ENCODE data around the gene LONRF2.

Gene LONRF2

DNA sequence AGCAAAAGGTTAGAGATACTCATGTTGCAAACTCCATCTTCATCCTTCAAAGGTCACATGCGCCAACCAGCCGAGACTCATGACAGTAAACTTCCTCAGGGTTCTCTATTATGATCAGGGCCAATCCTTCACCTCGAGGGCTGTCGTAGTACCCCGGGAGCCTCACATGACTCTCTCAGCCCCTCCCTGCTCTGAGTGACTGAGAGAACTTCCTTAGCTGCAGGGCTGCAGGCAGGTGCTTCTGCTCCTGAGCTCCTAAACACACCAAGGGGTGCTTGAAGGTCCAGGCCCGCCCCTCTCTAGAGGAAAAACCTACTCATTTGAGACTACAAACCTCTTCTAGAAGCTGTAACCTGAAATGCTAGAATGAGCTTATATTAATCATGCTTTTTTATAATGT, 48.2 kb downstream of the LONRF2 start:
- no peak for DNase-seq

DNA sequence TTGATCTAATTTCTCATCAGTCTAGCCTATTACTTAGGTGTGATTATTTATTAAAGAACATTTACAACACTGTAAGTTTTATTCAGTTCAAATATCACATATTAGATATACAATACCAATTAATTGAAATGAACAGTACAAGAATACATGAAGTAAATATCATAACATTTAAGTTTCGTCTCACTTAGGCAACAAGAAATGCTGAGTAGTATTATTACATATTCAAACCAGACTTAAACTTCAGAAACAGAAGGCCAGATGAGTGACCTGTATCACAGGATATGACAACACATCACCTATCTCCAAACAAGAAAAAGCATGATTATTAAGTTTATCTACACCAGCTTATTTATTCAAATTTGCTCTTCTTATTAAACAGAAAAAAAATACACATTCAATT, 48.9 kb downstream of the LONRF2 start:
- no peak for DNase-seq

DNA sequence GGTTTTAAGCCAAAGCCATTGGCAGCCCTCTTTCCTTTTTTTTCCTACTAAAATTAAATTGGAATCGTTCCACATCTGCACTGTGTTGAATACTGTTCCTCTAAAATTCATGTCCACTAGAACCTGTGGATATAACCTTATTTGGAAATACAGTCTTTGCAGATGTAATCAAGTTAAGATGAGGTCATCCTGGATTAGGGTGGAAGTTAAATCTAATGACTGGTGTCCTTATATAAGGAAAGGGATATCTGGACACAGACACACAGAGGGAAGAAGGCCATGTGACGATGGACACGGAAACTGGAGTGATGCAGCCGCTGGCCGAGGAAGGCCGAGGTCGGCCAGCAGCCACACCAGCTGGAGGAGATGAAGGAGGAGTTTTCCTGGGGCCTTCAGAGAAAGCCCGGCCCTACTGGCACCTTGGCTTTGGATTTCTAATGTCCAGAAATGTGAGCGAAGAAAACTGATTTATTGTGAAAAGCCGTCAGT, 49.4 kb downstream of the LONRF2 start:
- DNase-seq = no peak

DNA sequence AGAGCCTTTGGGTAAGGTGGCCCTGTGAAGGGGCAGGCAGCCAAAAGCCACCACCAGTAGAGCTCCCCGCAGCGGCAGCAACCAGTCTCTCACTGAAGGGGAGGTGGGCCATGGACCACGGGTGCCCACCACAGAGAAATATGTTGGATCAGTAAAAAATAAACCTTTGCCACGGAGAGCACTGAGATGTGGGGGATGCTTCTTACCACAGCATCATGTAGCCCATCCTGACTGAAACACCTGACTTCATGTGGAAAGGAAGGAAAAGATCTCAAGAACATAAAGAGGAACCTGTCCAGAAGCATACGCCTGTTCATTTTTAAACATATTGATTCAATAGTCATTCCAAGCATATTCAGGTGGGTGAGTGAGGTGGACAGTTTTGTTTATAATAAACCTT, 51.1 kb downstream of the LONRF2 start:
- DNase-seq = no peak

DNA sequence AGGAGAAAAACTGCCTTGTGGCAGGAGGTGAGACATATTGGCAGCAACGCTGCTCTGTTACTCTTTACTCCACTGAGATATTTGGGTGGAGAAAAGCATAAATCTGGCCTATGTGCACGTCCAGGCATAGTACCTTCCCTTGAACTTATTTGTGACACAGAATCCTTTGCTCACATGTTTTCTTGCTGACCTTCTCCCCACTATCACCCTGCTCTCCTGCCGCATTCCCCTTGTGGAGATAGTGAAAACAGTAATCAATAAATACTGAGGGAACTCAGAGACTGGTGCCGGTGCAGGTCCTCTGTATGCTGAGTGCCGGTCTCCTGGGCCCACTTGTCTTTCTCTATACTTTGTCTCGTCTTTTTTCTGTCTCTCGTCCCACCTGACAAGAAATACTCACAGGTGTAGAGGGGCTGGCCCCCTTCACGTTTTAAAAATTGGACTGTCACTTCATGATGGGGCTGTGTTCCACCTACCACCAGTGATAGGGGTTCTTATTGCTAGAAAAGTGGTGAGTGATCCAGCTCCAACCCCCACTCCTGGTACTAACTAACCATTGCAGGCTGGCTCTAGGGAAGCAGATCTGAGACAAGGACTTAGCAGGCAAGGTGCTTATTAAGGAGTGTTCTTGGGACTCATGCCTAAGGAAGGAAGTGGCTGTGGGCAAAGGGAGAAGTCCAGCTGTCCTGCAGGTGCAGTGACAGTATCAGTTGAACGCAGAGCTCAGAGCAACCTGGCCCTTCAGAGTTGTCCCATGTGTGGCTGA, 51.7 kb downstream of the LONRF2 start:
- no peak for DNase-seq

DNA sequence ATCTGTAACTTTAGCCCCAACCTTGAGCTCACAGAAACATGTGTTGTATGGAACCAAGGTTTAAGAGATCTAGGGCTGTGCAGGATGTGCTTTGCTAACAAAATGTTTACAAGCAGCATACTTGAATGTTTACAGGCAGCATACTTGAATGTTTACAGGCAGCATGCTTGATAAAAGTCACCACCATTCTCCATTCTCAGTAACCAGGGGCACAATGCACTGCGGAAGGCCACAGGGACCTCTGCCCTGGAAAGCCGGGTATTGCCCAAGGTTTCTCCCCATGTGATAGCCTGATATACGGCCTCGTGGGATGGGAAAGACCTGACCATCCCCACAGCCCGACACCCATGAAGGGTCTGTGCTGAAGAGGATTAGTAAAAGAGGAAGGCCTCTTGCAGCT, 52.4 kb downstream of the LONRF2 start:
- DNase-seq = no peak

DNA sequence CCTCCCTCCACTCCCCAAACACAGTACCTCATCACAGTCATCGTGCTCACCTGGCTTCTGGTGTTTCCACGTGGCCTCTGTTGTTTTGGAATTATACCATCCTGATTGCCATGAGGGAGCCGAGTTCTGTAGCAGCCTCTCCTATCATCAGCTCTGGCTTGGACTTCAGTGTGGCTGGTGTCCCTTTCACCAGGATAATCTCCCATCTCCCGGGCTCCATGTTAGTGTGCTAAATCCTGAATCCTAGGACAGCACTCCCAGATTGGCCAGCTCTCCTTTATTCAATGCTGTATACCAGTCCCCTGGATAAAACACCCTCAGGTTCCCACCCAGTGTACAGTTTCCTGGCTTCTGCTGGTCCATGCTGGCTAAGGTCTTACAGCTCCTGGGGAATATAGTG, 53.3 kb downstream of the LONRF2 start:
- no peak for DNase-seq

DNA sequence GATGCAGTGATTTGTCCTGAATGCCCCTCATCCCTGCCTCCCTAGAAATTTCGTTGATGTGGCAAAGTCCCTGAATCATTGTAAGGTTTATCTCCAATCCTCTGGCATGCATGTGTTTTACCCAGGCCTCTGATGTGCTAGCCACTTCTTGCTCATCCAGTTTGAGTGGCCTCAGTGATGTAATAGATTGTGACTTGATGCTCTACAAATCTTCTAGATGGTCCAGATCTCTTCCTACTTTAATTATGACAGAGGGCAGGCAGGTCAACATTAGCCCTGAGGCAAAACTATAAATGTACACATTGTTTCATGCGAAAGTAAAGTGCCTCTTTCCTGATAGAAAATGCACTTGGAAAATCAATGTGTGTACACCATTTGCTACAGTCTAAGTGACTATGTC, 54.5 kb downstream of the LONRF2 start:
- no peak for DNase-seq

DNA sequence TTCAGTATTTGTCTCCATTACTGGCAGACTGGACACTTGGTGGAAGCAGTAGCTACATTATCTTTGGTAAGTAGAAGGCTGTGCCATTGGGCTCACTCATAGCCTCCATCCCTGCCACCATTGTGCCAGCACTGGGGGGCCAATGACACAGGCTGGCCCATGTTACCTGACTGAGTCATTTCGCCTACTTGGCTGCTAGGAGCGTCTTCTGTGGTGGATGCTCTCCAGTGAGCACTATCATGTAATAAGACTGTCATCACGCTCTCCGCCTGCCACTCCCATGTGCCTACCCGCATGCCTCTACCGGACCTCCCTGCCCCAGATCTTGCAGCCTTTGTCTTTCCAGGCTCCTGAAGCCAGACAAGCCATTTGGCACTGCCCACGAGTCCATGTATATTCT, 56.2 kb downstream of the LONRF2 start:
- no peak for DNase-seq

DNA sequence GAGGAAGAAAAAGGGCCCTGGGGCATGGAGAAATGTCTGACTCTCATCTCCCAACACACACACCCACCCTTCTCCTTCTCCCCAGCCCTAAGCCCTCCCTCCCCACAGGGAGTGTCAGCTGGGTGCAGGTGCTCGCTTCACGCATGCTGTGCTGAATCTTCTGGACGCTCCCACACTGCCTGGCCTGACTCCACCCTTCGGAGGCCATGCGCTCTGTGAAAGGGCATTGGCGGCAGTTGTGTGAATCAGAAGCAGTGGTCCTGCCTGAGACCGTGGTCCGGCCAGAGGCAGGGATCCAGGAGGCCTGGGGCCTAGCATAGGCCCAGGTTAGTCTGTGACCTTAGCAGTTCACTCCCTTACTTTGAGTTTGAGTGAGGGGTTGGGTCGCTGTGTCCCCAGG, 57.1 kb downstream of the LONRF2 start:
- no peak for DNase-seq

DNA sequence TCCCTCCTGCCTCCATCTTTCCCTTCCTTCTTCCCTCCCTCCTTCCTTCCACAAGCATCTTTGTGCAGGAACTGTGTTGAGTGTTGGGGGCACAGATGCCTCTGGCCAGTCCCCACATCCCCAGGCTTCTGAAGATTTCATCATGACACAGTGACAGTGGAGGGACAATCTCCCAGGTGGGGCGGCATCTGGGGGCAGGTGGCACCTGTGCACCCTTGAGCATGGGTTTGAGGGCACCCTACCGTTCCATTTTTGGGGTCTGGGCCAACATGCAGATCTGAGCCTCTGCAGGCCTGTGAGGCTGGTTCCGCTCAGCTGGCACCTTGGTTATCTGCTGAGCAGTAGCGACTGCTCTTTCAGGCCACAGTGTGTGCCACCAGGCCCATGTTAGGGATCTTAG, 57.6 kb downstream of the LONRF2 start:
- DNase-seq = no peak

DNA sequence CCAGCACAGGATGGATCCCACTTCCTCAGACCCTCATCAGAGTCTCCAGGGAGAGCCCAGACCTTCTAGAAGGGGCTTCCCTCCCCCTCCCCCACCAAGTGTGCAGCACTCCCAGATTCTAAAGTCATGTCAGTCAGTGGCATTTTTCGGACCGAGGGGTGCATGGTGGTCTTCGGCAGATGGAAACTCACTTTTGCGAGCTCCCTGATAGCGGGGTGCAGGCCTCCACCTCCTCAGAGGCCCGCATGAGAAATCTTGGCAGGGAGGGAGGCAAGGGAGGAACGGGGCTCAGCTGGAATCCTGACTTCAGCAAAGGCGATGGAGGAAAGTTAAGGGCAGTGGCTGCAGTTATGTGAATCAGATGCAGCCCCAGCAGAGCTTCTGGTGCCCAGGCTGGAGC, 58.2 kb downstream of the LONRF2 start:
- no peak for DNase-seq

DNA sequence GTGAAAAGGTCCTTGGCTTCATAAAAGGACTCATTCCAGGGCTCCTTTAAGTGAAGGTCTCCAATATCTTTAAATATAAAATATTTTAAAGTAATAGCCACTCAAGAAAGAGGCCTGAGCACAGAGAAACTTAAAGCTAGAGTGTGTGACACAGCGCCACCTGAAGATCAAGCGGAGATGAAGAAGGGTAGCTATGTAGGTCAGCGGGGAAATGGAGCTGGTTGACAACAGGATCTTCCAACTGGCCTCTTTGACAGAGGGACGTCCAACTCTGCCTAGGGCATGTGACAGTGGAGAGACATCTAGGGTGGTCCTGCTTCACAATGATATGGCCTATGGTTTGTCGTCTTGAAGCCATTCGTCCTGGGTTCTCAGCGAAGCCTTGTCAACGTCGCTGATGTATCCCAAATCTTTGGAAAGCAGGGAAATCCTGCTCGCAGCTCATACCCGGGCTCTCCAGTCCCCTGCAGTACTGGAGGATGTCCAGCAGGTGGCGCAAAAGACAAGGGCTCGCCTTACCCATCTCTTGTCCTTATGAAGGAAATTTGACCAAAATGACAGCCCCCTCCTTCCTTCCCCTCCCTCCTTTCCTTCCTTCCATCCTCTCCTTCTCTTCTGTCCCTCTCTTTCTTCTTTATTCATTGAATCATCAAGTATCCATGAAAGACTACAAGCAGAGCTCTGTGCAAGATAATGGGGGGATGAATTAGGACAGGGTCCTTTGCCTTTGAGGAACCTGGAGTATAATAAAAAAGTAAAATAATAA, 59.6 kb downstream of the LONRF2 start:
- no peak for DNase-seq

DNA sequence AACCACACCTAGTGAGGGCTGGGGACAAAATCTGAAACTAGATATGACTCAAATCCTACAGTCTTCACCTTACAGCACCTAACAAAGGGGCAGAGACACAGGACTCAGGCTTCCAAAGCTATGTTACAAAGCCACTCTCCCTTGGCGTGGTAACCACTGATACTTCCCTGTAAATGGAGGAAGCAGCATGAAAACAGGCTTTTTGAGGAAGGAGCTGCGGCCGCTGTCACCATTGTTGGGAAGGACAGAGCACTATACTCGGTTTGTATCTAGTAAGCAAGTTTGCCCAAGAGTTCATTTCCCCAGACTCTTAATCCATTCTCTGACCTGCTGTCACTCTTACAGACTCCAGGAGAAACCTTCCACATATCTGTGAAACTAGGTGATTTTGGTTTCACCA, 60.3 kb downstream of the LONRF2 start:
- DNase-seq = no peak

DNA sequence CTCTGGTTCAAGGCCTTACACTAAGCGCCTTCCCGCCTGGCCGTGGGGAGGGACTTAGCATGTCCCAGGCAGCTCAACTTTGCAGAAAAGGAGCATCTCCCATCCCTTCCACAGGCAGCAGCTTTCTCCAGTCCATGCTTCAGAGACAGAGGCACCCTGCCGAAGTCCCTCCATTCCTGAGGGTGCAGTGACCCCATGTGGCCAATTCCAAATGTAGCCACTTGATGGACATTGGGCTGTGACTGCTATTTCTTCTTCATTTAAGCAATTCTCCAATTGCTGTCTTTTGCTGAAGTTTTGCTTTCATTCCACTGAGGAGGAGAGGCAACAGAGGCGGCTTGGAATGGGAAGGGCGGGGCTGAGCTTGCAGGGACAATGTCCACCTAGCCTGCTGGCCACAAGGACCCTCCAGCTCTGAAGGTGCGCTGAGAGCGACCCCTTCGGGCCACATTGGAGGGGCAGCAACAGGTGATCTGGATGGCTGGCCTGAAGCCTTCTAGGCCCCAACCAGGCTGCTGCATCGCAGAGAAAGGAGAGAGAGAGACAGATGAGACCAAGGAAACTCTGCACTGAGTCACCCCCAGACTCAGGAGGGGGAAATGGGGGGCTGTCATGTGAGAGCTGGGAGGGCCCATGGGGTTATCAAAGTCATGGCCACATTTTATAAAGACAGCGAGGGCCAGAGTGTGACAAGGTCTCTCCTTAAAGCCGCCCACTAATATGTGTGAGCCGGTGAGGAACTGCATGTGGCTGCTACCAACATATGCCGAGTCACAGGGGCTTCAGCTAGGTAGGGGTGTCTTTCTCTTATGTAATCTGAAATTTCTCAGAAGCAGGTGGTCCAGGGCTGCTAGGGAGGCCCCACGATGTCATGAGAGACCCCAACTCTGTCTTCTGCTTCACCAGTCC, 61.3 kb downstream of the LONRF2 start:
- no peak for DNase-seq

DNA sequence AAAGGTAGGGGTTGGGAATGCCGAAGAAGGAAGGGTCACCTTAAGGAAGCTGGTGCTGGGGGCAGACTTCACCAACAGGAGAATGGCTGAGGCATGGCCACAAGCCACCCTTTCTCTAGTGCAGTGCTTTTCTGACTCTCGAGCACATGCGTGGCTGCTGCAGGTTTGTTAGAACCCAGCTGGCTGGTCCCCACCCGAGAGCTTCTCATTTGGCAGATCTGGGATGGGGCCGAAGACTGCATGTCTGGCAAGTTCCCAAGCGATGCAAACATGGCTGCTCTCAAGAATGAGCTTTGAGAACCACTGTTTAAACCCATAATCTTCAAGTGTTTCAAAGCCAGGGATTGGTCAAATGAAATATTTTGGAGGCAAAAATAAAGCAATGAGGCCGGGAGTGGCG, 63.2 kb downstream of the LONRF2 start:
- DNase-seq = no peak

DNA sequence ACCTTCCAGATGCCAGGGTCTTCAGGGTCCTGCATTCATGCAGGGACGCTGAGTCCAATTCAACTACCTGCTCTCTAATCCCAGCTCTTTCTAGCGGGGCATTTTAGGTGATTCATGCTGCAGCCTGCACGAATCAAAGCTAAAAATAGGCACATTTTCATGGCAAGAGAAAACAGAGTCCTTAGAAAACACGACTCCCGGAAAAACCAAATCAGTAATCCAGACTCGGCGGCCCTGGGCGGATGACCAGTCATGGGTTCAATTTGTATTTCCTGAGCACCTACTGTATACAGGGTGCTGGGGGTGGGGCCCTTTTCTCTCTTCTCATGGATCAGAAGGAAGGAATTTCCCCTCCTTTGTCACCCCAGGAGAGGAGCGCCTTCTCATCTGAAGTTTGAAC, 64.4 kb downstream of the LONRF2 start:
- no peak for DNase-seq

DNA sequence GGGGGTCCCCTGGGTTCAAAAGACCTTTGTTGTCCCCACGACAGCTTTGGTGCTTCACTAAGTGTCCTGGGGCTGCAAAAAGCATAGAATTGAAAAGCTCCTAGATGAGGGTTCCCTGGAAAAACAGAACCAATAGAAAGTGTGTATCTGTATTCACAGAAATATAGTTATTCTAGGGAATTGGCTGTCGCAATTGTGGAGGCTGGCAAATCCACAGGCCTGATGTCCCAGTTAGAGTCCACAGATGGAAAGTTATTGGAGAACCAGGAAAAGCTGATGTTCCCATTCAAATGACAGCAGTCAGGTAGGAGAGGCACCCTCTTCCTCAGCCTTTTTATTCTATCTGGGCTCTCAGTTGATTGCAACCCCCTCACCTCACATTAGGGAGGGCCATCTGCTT, 65.5 kb downstream of the LONRF2 start:
- DNase-seq = no peak

DNA sequence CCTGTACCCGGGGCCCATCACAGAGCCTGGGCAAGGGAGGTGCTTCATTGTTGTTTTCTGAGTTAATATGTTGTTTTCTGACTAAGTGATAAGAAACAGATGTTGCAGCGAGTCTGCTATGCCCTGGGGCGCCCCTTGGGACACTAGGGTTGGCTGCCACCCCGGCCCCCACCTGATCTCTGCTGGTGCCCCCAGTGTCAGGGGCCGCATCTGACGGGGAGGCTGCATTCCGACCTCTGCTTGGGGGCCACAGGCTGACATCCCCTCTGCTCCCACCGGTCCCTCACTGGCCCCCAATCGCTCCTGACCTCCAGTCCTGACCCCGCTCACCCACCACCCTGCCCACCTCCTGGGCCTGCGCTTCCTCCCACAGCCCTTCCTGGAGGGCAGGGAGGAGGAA, 65.9 kb downstream of the LONRF2 start:
- DNase-seq = no peak

DNA sequence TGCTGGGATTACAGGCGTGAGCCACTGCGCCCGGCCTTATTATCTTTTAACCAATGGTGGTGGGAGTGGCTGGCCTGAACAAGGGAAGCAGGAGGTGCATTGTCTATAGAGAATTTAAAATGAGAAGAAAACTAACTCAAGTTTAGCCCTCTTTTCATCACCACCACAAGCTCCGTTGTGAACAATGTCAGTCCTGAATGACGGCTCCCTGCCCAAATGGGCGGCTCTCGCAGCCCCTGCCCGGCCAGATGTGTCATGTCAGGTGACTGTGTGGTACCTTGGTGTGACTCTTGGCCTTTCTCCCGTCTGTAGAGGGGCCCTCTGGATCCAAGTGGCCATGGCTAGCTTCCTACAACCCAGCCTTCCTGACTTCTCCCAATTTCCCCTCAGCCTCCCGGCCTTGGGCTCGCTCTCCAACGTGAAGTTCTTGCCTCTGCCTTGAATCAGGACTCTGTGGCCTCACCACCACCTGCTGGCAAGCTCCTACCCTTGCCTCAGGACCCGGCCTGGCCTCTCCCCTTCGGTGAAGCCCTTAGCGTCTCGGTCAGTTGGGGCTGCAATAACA, 67.6 kb downstream of the LONRF2 start:
- no peak for DNase-seq

DNA sequence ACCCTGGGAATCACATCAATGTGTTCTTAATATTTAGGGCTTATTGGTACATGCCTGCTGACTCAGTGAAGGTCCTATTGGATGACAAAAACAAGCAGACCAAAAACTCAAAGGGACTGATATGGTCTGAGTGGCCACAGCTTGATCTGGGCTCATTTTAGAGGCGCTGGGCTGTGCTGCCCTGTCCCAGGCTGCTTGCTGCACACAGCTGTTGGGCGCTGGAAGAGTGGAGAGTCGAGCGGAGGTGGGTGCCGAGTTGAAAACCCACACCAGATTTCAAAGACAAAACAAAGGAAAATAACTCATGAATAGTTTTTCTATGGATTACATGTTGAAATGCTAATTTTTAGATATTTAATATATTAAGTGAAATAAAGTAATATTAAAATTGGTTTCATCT, 68.5 kb downstream of the LONRF2 start:
- DNase-seq = no peak

DNA sequence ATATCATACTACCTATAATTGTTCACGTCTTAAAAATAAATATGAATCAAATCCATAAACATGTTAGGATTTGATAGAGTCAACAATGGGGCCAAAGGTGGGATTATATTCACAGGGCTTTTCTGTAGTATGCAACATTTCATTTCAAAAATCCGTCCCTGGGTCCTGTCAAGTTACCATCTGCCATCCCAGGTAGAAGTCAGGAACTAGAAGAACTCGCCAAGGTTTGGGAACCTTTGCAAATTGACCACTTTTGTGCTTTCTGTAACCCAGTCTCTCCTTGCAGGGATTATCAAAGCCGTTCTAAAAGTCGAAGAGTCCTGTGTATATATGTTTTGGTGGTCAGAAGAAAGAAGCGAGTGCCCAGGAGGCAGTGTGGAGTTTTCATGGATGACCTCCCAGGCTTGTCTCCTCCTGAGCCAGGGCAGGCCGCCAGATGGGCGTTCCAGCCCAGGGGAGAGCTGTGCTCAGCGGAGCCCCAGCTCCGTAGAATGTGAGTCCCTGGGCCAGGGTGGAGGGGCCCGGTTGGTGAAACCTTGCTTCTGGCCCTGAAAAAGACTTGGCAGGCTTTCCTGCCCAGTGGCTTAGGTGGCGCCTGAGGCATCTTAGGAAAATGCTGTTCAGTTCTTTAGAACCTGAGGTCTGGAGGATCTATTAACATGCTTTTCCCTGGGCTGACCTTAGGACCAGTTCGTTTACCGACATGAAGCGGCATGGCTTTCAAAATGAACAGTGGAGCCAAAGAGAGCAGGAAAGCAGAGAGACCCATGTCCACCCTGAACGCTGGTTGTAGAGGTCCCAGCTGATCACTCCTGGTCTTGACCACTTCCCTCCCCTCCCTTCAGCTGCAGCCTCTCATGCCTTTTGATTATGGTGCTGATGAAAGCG, 69.2 kb downstream of the LONRF2 start:
- no peak for DNase-seq

All from NCI-H1417 treated with DMSO at 0.1 percent for 48 hours (cell line).